Mesenchymal stem cell (in vitro differentiated cells and primary cell): ENCODE results near the gene H2BK1.

Experiments used
- DNase-seq: peaks from one replicate; pipeline ENCODE4 v3.0.0-alpha.2; 2013
- H2AFZ ChIP-seq: one replicate; pipeline ENCODE4 v1.6.1; 2013; ENCODE audit warnings: low read depth, mild to moderate bottlenecking, control low read depth, inconsistent platforms, low read length, moderate library complexity
- H2AK5ac ChIP-seq: 2 replicates; pipeline ENCODE4 v1.6.1; 2013; ENCODE audit warnings: low read length, moderate library complexity, mild to moderate bottlenecking, inconsistent platforms; ENCODE audit not compliant: severe bottlenecking
- H2BK120ac ChIP-seq: one replicate; pipeline ENCODE4 v1.6.1; 2013; ENCODE audit warnings: low read depth, mild to moderate bottlenecking, inconsistent platforms, low read length, moderate library complexity
- H2BK12ac ChIP-seq, 2 experiments: one replicate each; pipeline ENCODE4 v1.6.1; 2013; ENCODE audit warnings: inconsistent platforms in 2 of 2, low read length in 2 of 2, mild to moderate bottlenecking in 2 of 2, moderate library complexity in 2 of 2, control low read depth in 1 of 2
- H2BK15ac ChIP-seq: one replicate; pipeline ENCODE4 v1.6.1; 2013; ENCODE audit warnings: mild to moderate bottlenecking, low read depth, inconsistent platforms; ENCODE audit not compliant: poor library complexity, severe bottlenecking
- H2BK5ac ChIP-seq: 2 replicates; pipeline ENCODE4 v1.6.1; 2013; ENCODE audit warnings: low read depth, mild to moderate bottlenecking, low read length, control low read depth, inconsistent platforms; ENCODE audit not compliant: poor library complexity, severe bottlenecking
- H3K14ac ChIP-seq, 2 experiments: one replicate each; pipeline ENCODE4 v1.6.1; 2013; ENCODE audit warnings: inconsistent platforms in 2 of 2, low read length in 2 of 2, control low read depth in 1 of 2, mild to moderate bottlenecking in 1 of 2, moderate library complexity in 1 of 2
- H3K18ac ChIP-seq, 2 experiments: one replicate each; pipeline ENCODE4 v1.6.1; 2013; ENCODE audit warnings: inconsistent platforms in 2 of 2, low read length in 2 of 2, control low read depth in 1 of 2, low read depth in 1 of 2, mild to moderate bottlenecking in 1 of 2
- H3K23ac ChIP-seq, 2 experiments: one replicate each; pipeline ENCODE4 v1.6.1; 2013; ENCODE audit warnings: inconsistent platforms in 2 of 2, low read length in 2 of 2, mild to moderate bottlenecking in 2 of 2, moderate library complexity in 2 of 2, control low read depth in 1 of 2
- H3K27ac ChIP-seq: 2 replicates; pipeline ENCODE4 v1.5.1; 2013; ENCODE audit warnings: mild to moderate bottlenecking, moderate library complexity, low read length, control low read depth, inconsistent platforms; ENCODE audit not compliant: poor library complexity, severe bottlenecking
- H3K27me3 ChIP-seq, 2 experiments: 2 replicates each; pipeline versions ENCODE4 v1.6.1 to v1.7.0; 2013; ENCODE audit warnings: low read length in 2 of 2, mild to moderate bottlenecking in 2 of 2, moderate library complexity in 2 of 2, control low read depth in 1 of 2, inconsistent platforms in 1 of 2; ENCODE audit not compliant: control insufficient read depth in 1 of 2, insufficient read depth in 1 of 2
- H3K36me3 ChIP-seq, 2 experiments: 2 replicates each; pipeline versions ENCODE4 v1.6.1 to v1.7.0; 2013; ENCODE audit warnings: low read length in 2 of 2, control low read depth in 1 of 2, inconsistent platforms in 1 of 2, low read depth in 1 of 2, mild to moderate bottlenecking in 1 of 2; ENCODE audit not compliant: insufficient read depth in 2 of 2, control insufficient read depth in 1 of 2
- H3K4ac ChIP-seq, 2 experiments: one replicate each; pipeline ENCODE4 v1.6.1; 2013; ENCODE audit warnings: inconsistent platforms in 2 of 2, low read length in 2 of 2, mild to moderate bottlenecking in 2 of 2, moderate library complexity in 2 of 2, control low read depth in 1 of 2, low read depth in 1 of 2
- H3K4me1 ChIP-seq: 2 replicates; pipeline ENCODE4 v1.6.1; 2013; ENCODE audit warnings: low read depth, low read length, control low read depth; ENCODE audit not compliant: control insufficient read depth, insufficient read depth
- H3K4me2 ChIP-seq: 2 replicates; pipeline ENCODE4 v1.6.1; 2013; ENCODE audit warnings: low read length, mild to moderate bottlenecking, inconsistent platforms; ENCODE audit not compliant: poor library complexity, severe bottlenecking
- H3K4me3 ChIP-seq, 2 experiments: 2 replicates each; pipeline versions ENCODE4 v1.5.1 to v1.7.0; 2013; ENCODE audit warnings: low read length in 2 of 2, mild to moderate bottlenecking in 2 of 2, control low read depth in 1 of 2, low read depth in 1 of 2; ENCODE audit not compliant: insufficient read depth in 1 of 2
- H3K79me1 ChIP-seq: replicated peaks from 2 replicates; pipeline ENCODE4 v1.6.1; 2013; ENCODE audit warnings: mild to moderate bottlenecking, control low read depth, low read length, inconsistent platforms; ENCODE audit not compliant: poor library complexity, severe bottlenecking
- H3K9ac ChIP-seq: 2 replicates; pipeline ENCODE4 v1.7.0; 2013; ENCODE audit warnings: mild to moderate bottlenecking, low read length, moderate library complexity
- H3K9me3 ChIP-seq: 2 replicates; pipeline ENCODE4 v1.7.0; 2013; ENCODE audit warnings: mild to moderate bottlenecking, low read length; ENCODE audit not compliant: control insufficient read depth
- H4K8ac ChIP-seq: one replicate; pipeline ENCODE4 v1.6.1; 2013; ENCODE audit warnings: inconsistent platforms, mild to moderate bottlenecking, low read length, moderate library complexity
- H4K91ac ChIP-seq: one replicate; pipeline ENCODE4 v1.6.1; 2013; ENCODE audit warnings: mild to moderate bottlenecking, low read length, inconsistent platforms
- WGBS: methylation state at CpG from one replicate; pipeline ENCODE4 v1.1.7; 2013; ENCODE audit warnings: mixed read lengths; 5-methylcytosine and 5-hydroxymethylcytosine counted together

H2BK1 gene

GRCh38 chr7:151178236-151178635 is 32.1 kb downstream of the H2BK1 start:
- Histone ChIP-seq H3K79me1 (no peaks in the 10 kb centered on the region), H3K9ac (no peak overlapping the region), H3K23ac (no peak overlapping the region), H3K4me1 (no peaks in the 10 kb centered on the region), H2BK15ac (no peak overlapping the region), H3K4ac (peak overlapping the region in 1 of 2 experiments; percentile 62), H3K14ac (no peak overlapping the region), H4K8ac (no peak overlapping the region), H3K18ac (no peak overlapping the region), H3K4me3 (no peak overlapping the region), H3K36me3 (no peaks in the 10 kb centered on the region), H2AFZ (no peak overlapping the region), H3K4me2 (no peak overlapping the region), H3K27ac (no peak overlapping the region), H2BK12ac (no peak overlapping the region), H2BK5ac (no peak overlapping the region), H2AK5ac (no peak overlapping the region), H2BK120ac (no peak overlapping the region), H3K27me3 (peaks cover 79 to 83% of the 10 kb centered on the region in 2 experiments), H3K9me3 (no peaks in the 10 kb centered on the region), H4K91ac (no peak overlapping the region)
- no peak for DNase-seq
- 94% methylated on average over 9 of the region's 9 CpGs for WGBS

GRCh38 chr7:151177310-151177709 is 33.0 kb downstream of the H2BK1 start:
- H3K4me2 ChIP-seq, result no peak overlapping the region
- H3K27ac ChIP-seq, result no peak overlapping the region
- no peak overlapping the region for H3K4me3 ChIP-seq
- H3K9me3 ChIP-seq, result no peaks in the 10 kb centered on the region
- WGBS, result 89% methylated on average over 1 of the region's 1 CpG
- no peaks in the 10 kb centered on the region for H3K79me1 ChIP-seq
- no peak overlapping the region for H2BK5ac ChIP-seq
- no peak overlapping the region for H2BK15ac ChIP-seq
- no peak overlapping the region for H2BK12ac ChIP-seq
- H3K23ac ChIP-seq, result no peak overlapping the region
- no peaks in the 10 kb centered on the region for H3K4me1 ChIP-seq
- no peak overlapping the region for H4K91ac ChIP-seq
- no peak overlapping the region for H3K9ac ChIP-seq
- H4K8ac ChIP-seq, result no peak overlapping the region
- DNase-seq, result no peak
- H2AK5ac ChIP-seq, result no peak overlapping the region
- no peak overlapping the region for H2AFZ ChIP-seq
- H3K18ac ChIP-seq, result no peak overlapping the region
- H3K36me3 ChIP-seq, result no peaks in the 10 kb centered on the region
- no peak overlapping the region for H2BK120ac ChIP-seq
- H3K4ac ChIP-seq, result no peak overlapping the region
- H3K27me3 ChIP-seq, result peaks cover 74 to 81% of the 10 kb centered on the region in 2 experiments
- H3K14ac ChIP-seq, result no peak overlapping the region

- no peaks in the 10 kb centered on the region for H3K36me3 ChIP-seq
- no peak overlapping the region for H2AFZ ChIP-seq
- H3K14ac ChIP-seq, result no peak overlapping the region
- H3K4ac ChIP-seq, result no peak overlapping the region
- H2BK12ac ChIP-seq, result no peak overlapping the region
- H3K27me3 ChIP-seq, result peaks cover 78 to 84% of the 10 kb centered on the region in 2 experiments
- no peaks in the 10 kb centered on the region for H3K4me1 ChIP-seq
- H4K91ac ChIP-seq, result no peak overlapping the region
- no peak overlapping the region for H2BK15ac ChIP-seq
- WGBS, result 85% methylated on average over 9 of the region's 9 CpGs
- no peak overlapping the region for H3K9ac ChIP-seq
- H2AK5ac ChIP-seq, result no peak overlapping the region
- H3K23ac ChIP-seq, result no peak overlapping the region
- H3K9me3 ChIP-seq, result no peaks in the 10 kb centered on the region
- no peak overlapping the region for H3K27ac ChIP-seq
- H2BK120ac ChIP-seq, result no peak overlapping the region
- H4K8ac ChIP-seq, result no peak overlapping the region
- H3K18ac ChIP-seq, result no peak overlapping the region
- no peak overlapping the region for H3K4me2 ChIP-seq
- H2BK5ac ChIP-seq, result no peak overlapping the region
- no peak overlapping the region for H3K4me3 ChIP-seq
- DNase-seq, result no peak
- H3K79me1 ChIP-seq, result no peaks in the 10 kb centered on the region
Observed at GRCh38 chr7:151176401-151176800, 33.9 kb downstream of the H2BK1 start.

GRCh38 chr7:151175793-151176311 is 34.4 kb downstream of the H2BK1 start:
- Histone ChIP-seq H3K23ac (no peak overlapping the region), H3K9ac (no peak overlapping the region), H2BK15ac (no peak overlapping the region), H3K27ac (no peak overlapping the region), H3K18ac (no peak overlapping the region), H3K79me1 (no peaks in the 10 kb centered on the region), H3K4me2 (no peak overlapping the region), H3K27me3 (peaks cover 78 to 85% of the 10 kb centered on the region in 2 experiments), H2BK120ac (no peak overlapping the region), H3K36me3 (no peaks in the 10 kb centered on the region), H2AFZ (no peak overlapping the region), H4K91ac (no peak overlapping the region), H3K4me1 (no peaks in the 10 kb centered on the region), H2AK5ac (no peak overlapping the region), H2BK12ac (no peak overlapping the region), H4K8ac (no peak overlapping the region), H2BK5ac (no peak overlapping the region), H3K9me3 (no peaks in the 10 kb centered on the region), H3K14ac (no peak overlapping the region), H3K4ac (no peak overlapping the region), H3K4me3 (no peak overlapping the region)
- no peak for DNase-seq
- WGBS, result 47% methylated on average over 23 of the region's 23 CpGs
